Stimulated activated CD8-positive, alpha-beta memory T cell treated with anti-CD3 and anti-CD28 coated beads, Interleukin-12 subunit alpha, Interleukin-12 subunit beta, amount 100 ng/mL, for 24 hours (primary cell): ENCODE results near the gene ZNF625.
"Not testable (repeated sequence)": the region's sequence is repeated elsewhere in the genome, so short reads cannot be mapped to it uniquely, and the experiment has no call there.

Experiments
- DNase-seq: peaks from one replicate; pipeline ENCODE4 v3.0.0-alpha.2; 2020; ENCODE audit errors: extremely low read depth

The ZNF625 gene

GRCh38 chr19:12137221-12137940, 19.2 kb downstream of the ZNF625 start:
- no peak for DNase-seq

DNA sequence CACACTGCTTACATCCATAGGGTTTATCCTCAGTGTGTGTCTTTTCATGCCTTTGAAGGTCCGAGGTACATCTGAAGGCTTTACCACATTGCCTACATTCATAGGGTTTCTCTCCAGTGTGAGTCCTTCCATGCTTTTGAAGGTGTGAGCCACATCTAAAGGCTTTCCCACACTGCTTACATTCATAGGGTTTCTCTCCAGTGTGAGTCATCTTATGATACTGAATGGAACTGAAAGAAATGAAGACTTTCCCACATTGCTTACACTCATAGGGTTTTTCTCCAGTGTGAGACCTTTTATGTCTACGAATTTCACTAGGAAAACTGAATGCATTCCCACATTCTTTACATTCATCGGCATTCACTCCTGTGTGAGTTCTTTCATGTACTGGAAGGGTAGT, 23.5 kb downstream of the ZNF625 start:
- DNase-seq = no peak

- no peak for DNase-seq
Measured at GRCh38 chr19:12126707-12127106, 29.8 kb downstream of the ZNF625 start.

GRCh38 chr19:12117201-12117970, 39.1 kb downstream of the ZNF625 start:
- no peak for DNase-seq

GRCh38 chr19:12113121-12113520, 43.4 kb downstream of the ZNF625 start:
- no peak for DNase-seq

- no peak for DNase-seq
Measured at GRCh38 chr19:12112701-12113100, 43.8 kb downstream of the ZNF625 start.

- DNase-seq = no peak
Measured at GRCh38 chr19:12111943-12112637, 44.4 kb downstream of the ZNF625 start.

- no peak for DNase-seq
Measured at GRCh38 chr19:12111176-12111575, 45.4 kb downstream of the ZNF625 start.

- DNase-seq = not testable (repeated sequence)
Measured at GRCh38 chr19:12103909-12104308, 52.6 kb downstream of the ZNF625 start.

DNA sequence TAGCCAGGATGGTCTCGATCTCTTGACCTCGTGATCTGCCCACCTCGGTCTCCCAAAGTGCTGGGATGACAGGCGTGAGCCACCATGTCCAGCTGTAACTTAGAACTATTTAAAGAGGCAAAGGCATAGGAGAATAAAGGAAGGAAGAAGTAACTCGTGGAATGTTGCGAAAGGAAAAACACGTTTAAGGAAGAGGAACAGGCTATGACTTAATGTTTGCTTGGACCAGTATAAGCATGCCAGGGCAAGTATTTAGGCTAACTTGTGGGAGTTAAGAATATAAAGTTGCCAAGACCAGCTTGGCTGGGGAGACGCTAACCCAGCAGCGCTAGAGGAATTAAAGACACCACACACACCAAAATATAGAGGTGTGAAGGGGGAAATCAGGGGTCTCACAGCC, 58.5 kb downstream of the ZNF625 start:
- no peak for DNase-seq

DNA sequence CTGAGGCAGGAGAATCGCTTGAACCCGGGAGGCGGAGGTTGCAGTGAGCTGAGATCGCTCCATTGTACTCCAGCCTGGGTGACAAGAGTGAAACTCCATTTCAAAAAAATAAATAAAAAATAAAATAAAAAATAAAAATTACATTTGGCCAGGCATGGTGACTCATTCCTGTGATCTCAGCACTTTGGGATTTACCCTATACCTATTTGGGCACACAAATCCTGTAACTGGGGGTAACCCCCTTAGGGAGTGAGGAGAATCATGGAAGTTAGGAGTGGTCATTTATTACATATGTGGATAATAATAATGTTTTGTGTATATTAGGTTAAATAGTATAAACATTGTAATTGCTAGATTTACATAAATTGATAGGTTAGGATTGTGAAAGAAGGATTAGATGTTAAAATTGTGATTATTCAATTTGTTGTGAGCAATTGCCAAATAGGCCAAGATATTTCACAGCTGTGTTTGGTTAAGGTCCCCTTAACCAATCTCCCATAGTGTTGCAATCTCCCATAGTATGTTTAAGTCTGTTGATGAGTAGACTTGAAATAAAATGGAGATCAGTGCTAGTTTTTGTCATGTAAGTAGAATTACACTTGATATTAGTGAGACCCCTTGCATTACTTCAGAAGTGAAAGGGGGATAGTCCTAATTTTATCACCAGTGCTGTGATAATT, 61.3 kb downstream of the ZNF625 start:
- no peak for DNase-seq
